ENCODE results near the gene TNNC1.

- no peak for TF ChIP-seq CTCF (IDR thresholded peaks at IDR 0.05 in 8 of 11, conservative IDR thresholded peaks at IDR 0.05 in 3 of 11)
- TF ChIP-seq POLR2A (IDR thresholded peaks at IDR 0.05) = no peak
- no peak for TF ChIP-seq POLR2AphosphoS5 (IDR thresholded peaks at IDR 0.05)
These were observed 33.5 kb downstream of the TNNC1 start for GRCh38 chr3:52420388-52420787.

All from spleen (tissue), 7 donors.